Measurements from ENCODE around the gene ZDHHC3.

ZDHHC3 gene

GRCh38 chr3:45003406-45003805 is 27.4 kb upstream of the ZDHHC3 start:
- DNase-seq (no peak), ATAC-seq (ENCODE audit: insufficient read depth, low read depth) (no peak)
- Histone ChIP-seq H2AFZ (ENCODE audit: low read depth, low read length) (no peak overlapping the region), H3K9ac (ENCODE audit: low read depth, low read length) (no peak overlapping the region), H4K20me1 (ENCODE audit: insufficient read depth, low read length) (no peaks in the 10 kb centered on the region), H3K27ac (ENCODE audit: low read length) (no peak overlapping the region), H3K4me1 (ENCODE audit: insufficient read depth, low read length) (peaks cover 11% of the 10 kb centered on the region), H3K4me2 (ENCODE audit: insufficient read depth, low read length) (no peak overlapping the region), H3K27me3 (ENCODE audit: insufficient read depth, low read length, poor library complexity) (no peaks in the 10 kb centered on the region), H3K9me3 (ENCODE audit: insufficient read depth, low read length, severe bottlenecking) (no peaks in the 10 kb centered on the region), H3K4me3 (ENCODE audit: low read depth in 1 of 2, low read length in 2 of 2) (no peak overlapping the region), H3K36me3 (ENCODE audit: insufficient read depth, low read length) (peaks cover 70% of the 10 kb centered on the region), H3K79me2 (ENCODE audit: insufficient read depth, low read length) (no peaks in the 10 kb centered on the region)
- TF ChIP-seq EZH2 (IDR thresholded peaks at IDR 0.05; ENCODE audit: borderline replicate concordance, low read depth, low read length, severe bottlenecking) (no peak), CTCF (IDR thresholded peaks at IDR 0.05; ENCODE audit: borderline replicate concordance, extremely low read depth, low read length, poor library complexity, severe bottlenecking) (no peak)

- DNase-seq (no peak), ATAC-seq (ENCODE audit: insufficient read depth, low read depth) (no peak)
- peaks cover 71% of the 10 kb centered on the region for H3K36me3 ChIP-seq (ENCODE audit: insufficient read depth, low read length)
- no peak overlapping the region for H3K27ac ChIP-seq (ENCODE audit: low read length)
- H3K27me3 ChIP-seq (ENCODE audit: insufficient read depth, low read length, poor library complexity), result no peaks in the 10 kb centered on the region
- H3K4me1 ChIP-seq (ENCODE audit: insufficient read depth, low read length), result peaks cover 11% of the 10 kb centered on the region
- no peak overlapping the region for H3K9ac ChIP-seq (ENCODE audit: low read depth, low read length)
- H2AFZ ChIP-seq (ENCODE audit: low read depth, low read length), result no peak overlapping the region
- no peak overlapping the region for H3K4me3 ChIP-seq (ENCODE audit: low read depth in 1 of 2, low read length in 2 of 2)
- TF ChIP-seq EZH2 (IDR thresholded peaks at IDR 0.05; ENCODE audit: borderline replicate concordance, low read depth, low read length, severe bottlenecking) (no peak), CTCF (IDR thresholded peaks at IDR 0.05; ENCODE audit: borderline replicate concordance, extremely low read depth, low read length, poor library complexity, severe bottlenecking) (no peak)
- no peaks in the 10 kb centered on the region for H3K79me2 ChIP-seq (ENCODE audit: insufficient read depth, low read length)
- H3K4me2 ChIP-seq (ENCODE audit: insufficient read depth, low read length), result no peak overlapping the region
- no peaks in the 10 kb centered on the region for H3K9me3 ChIP-seq (ENCODE audit: insufficient read depth, low read length, severe bottlenecking)
- H4K20me1 ChIP-seq (ENCODE audit: insufficient read depth, low read length), result no peaks in the 10 kb centered on the region
Observed at GRCh38 chr3:45002720-45003119, 26.7 kb upstream of the ZDHHC3 start.

GRCh38 chr3:45002139-45002660 is 26.2 kb upstream of the ZDHHC3 start:
- ATAC-seq (ENCODE audit: insufficient read depth, low read depth) (no peak), DNase-seq (no peak)
- no peak overlapping the region for H3K9ac ChIP-seq (ENCODE audit: low read depth, low read length)
- peaks cover 11% of the 10 kb centered on the region for H3K4me1 ChIP-seq (ENCODE audit: insufficient read depth, low read length)
- no peaks in the 10 kb centered on the region for H3K9me3 ChIP-seq (ENCODE audit: insufficient read depth, low read length, severe bottlenecking)
- no peak overlapping the region for H2AFZ ChIP-seq (ENCODE audit: low read depth, low read length)
- peaks cover 72% of the 10 kb centered on the region for H3K36me3 ChIP-seq (ENCODE audit: insufficient read depth, low read length)
- no peaks in the 10 kb centered on the region for H3K79me2 ChIP-seq (ENCODE audit: insufficient read depth, low read length)
- no peaks in the 10 kb centered on the region for H4K20me1 ChIP-seq (ENCODE audit: insufficient read depth, low read length)
- no peak overlapping the region for H3K27ac ChIP-seq (ENCODE audit: low read length)
- H3K4me3 ChIP-seq (ENCODE audit: low read depth in 1 of 2, low read length in 2 of 2), result no peak overlapping the region
- no peak for TF ChIP-seq CTCF (IDR thresholded peaks at IDR 0.05; ENCODE audit: borderline replicate concordance, extremely low read depth, low read length, poor library complexity, severe bottlenecking)
- no peak for TF ChIP-seq EZH2 (IDR thresholded peaks at IDR 0.05; ENCODE audit: borderline replicate concordance, low read depth, low read length, severe bottlenecking)
- no peaks in the 10 kb centered on the region for H3K27me3 ChIP-seq (ENCODE audit: insufficient read depth, low read length, poor library complexity)
- no peak overlapping the region for H3K4me2 ChIP-seq (ENCODE audit: insufficient read depth, low read length)

GRCh38 chr3:45001738-45002137 is 25.8 kb upstream of the ZDHHC3 start:
- ATAC-seq (ENCODE audit: insufficient read depth, low read depth), result no peak
- Histone ChIP-seq H3K79me2 (ENCODE audit: insufficient read depth, low read length) (no peaks in the 10 kb centered on the region), H3K27ac (ENCODE audit: low read length) (no peak overlapping the region), H3K9ac (ENCODE audit: low read depth, low read length) (no peak overlapping the region), H3K27me3 (ENCODE audit: insufficient read depth, low read length, poor library complexity) (no peaks in the 10 kb centered on the region), H3K36me3 (ENCODE audit: insufficient read depth, low read length) (peaks cover 71% of the 10 kb centered on the region), H3K4me1 (ENCODE audit: insufficient read depth, low read length) (peaks cover 11% of the 10 kb centered on the region), H3K9me3 (ENCODE audit: insufficient read depth, low read length, severe bottlenecking) (no peaks in the 10 kb centered on the region), H3K4me2 (ENCODE audit: insufficient read depth, low read length) (no peak overlapping the region), H3K4me3 (ENCODE audit: low read depth in 1 of 2, low read length in 2 of 2) (no peak overlapping the region), H2AFZ (ENCODE audit: low read depth, low read length) (no peak overlapping the region), H4K20me1 (ENCODE audit: insufficient read depth, low read length) (no peaks in the 10 kb centered on the region)
- no peak for DNase-seq
- no peak for TF ChIP-seq EZH2 (IDR thresholded peaks at IDR 0.05; ENCODE audit: borderline replicate concordance, low read depth, low read length, severe bottlenecking)
- no peak for TF ChIP-seq CTCF (IDR thresholded peaks at IDR 0.05; ENCODE audit: borderline replicate concordance, extremely low read depth, low read length, poor library complexity, severe bottlenecking)

Data from DND-41 (cell line).